ENCODE data around the gene GTF2IRD1.
"Not testable (repeated sequence)": the region's sequence is repeated elsewhere in the genome, so short reads cannot be mapped to it uniquely, and the experiment has no call there.

The GTF2IRD1 gene

GRCh38 chr7:74430409-74430808 is 23.3 kb upstream of the GTF2IRD1 start:
- not testable (repeated sequence) for DNase-seq (ENCODE audit: low read depth)

GRCh38 chr7:74430961-74431466 is 22.7 kb upstream of the GTF2IRD1 start:
- no peak for DNase-seq (ENCODE audit: low read depth)

DNA sequence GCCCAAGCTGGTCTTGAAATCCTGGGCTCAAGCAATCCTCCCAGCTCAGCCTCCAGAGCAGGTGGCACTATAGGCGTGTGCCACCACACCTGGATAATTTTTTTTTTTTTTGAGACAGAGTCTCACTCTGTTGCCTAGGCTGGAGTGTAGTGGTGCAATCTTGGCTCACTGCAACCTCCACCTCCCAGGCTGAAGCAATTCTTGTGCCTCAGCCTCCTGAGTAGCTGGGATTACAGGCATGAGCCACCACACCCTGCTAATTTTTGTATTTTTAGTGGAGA is 16.5 kb upstream of the GTF2IRD1 start:
- not testable (repeated sequence) for DNase-seq (ENCODE audit: low read depth)

DNA sequence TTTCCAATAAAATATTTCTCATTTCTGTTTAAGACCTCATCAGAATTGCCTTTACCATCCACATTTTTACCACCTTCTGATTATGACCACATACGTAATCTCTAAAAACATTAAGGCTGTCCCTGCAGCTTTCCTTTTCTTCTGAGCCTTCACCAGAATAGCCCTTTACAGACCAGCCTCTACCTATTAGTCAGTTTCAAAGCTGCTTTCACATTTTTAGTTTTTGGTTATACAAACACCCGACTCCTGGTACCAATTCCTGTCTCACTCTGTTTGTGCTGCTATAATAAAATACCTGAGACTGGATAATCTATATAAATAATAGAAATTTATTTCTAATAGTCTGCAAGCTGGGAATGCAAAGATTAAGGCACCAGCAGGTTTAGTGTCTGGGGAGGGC is 15.4 kb upstream of the GTF2IRD1 start:
- no peak for DNase-seq (ENCODE audit: low read depth)

- DNase-seq (ENCODE audit: low read depth), result no peak
Measured at GRCh38 chr7:74439541-74439940, 14.2 kb upstream of the GTF2IRD1 start.

DNA sequence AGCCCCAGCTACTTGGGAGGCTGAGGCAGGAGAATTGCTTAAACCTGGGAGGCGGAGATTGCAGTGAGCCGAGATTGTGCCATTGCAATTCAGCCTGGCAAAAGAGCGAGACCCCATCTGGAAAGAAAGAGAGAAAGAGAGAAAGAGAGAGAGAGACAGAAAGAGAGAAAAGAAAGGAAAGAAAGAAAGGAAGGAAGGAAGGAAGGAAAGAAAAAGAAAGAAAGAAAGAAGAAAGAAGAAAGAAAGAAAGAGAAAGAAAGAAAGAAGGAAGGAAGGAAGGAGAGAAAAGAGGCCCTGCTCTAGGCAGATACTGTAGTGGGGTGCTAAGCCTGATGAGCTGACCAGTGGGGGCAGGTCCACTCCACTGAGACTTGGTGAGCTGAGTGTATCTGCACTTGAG is 13.6 kb upstream of the GTF2IRD1 start:
- not testable (repeated sequence) for DNase-seq (ENCODE audit: low read depth)

DNA sequence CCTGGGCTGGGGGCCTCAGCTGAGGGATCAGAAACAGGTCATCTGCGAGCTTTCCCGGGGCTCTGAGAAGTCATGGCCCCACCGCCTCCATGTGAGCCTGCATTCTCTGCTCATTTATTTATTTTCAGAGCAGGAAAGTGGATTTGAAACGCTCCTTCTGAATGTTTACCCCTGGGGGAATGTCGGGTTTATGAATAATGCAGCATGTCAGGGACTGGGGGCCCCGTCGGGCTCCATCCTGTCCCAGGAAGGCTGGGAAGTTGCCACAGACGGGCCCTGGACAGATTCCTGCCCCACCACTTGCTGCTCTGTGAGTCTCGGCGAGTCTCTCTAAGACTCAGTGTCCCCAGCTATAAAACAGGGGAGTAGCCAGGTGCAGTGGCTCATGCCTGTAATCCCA is 11.9 kb upstream of the GTF2IRD1 start:
- no peak for DNase-seq (ENCODE audit: low read depth)

DNA sequence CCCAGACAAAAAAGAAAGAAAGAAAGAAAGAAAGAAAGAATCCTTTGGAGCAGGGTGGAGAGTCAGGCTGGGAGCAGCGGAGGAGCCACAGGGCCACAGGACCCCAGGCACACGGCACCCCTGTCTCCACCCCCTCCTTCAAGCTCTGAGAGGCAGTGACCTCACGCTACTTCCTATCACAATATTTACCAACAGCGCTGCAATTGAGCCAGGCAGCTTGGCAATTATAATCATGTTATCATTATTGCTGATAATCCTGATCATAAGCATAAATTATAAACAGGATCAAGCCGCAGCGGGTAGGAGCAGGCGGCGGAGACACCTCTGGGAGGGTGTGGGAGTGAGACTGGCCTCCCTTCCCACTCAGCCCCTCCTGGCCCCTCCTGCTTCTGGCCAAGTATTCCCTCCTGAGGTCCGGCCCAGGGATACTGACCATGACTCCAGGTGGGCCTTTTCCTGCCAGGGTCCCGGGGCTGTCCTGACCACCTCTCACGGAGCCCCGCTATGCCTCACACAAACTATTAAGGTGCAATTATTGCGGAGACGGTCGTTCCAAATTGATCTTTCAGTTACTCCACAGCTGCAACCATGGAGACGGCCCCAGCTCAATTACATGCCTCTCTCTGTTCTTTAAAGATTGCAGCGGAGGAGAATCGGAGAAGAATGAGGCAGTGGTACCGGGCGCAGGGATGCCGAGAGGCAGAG is 10.0 kb upstream of the GTF2IRD1 start:
- no peak for DNase-seq (ENCODE audit: low read depth)

DNA sequence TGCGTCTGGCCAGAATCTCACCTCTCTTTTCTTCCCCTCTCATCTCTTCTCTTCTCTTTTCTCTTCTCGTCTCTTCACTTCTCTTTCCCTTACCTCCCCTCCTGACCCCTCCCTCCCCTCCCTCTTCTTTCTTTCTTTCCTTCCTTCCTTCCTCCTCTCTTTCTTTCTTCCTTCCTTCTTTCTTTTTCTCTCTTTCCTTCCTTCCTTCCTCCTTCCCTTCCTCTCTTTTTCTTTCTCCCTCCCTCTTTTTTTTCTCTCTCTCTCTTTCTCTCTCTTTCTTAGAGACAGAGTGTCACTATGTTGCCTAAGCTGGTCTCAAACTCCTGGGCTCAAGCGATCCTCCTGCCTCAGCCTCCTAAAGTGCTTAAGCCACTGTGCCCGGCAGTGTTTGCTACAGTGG is 4.6 kb upstream of the GTF2IRD1 start:
- DNase-seq (ENCODE audit: low read depth), result no peak

- peak; percentile 56 for DNase-seq (ENCODE audit: low read depth)
Measured at GRCh38 chr7:74449809-74450397, 3.8 kb upstream of the GTF2IRD1 start.

DNA sequence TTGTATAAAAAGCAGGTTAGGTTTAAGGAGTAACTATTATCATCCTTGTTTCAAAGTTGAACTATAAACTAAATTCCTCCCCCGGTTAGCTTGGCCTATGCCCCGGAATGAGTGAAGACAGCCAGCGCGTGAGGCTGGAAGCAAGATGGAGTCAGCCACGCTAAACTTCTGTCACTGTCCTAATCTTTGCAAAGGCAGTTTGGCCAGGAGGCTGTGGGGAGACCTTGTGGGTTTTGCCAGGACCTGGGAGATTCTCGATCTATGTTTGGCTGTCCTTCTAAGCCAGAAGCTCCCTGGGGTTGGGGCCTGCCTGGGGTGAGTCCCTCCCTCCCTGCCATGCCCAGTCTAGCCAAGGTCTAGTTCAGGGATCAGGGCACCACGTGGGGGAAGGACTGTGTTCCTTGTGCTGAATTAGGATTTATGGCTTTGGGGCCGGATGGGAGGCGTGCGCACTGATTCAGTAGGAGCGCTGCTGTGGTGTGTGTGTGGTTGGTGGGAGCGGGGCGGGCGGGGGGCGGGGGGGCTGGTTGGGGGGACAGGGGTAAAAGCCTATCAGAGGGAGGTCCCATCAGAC is 871 bp upstream of the GTF2IRD1 start:
- no peak for DNase-seq (ENCODE audit: low read depth)

GRCh38 chr7:74454021-74454924 is 567 bp downstream of the GTF2IRD1 start:
- DNase-seq (ENCODE audit: low read depth), result no peak

- DNase-seq (ENCODE audit: low read depth), result no peak
Measured at GRCh38 chr7:74454925-74455288, 1.2 kb downstream of the GTF2IRD1 start.

DNA sequence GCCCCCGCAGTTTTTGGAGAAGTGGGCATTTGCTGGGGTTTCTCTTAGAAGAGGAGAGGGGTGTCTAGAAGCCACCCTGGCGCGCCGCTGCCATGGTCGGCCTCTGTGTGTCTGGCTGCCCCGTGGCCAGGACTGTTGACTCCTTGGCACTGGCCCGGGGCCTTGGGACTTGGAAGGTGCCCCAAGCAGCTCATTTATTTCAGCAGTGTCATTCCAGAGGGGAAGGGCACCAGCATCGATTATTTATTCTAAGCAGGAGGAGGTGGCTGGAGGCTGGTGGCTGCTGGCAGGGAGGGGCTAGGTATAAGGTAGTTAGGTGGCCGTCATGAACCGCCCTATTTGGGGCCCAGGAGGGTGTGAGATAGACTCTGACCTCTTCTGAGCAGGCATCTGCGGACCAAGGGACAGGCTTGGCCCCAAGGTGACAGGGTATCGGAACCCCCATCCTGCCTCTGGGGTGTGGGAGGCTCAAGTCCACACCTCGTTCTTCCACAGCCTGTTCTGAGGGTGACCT is 1.6 kb downstream of the GTF2IRD1 start:
- DNase-seq (ENCODE audit: low read depth), result no peak

GRCh38 chr7:74455928-74456327 is 2.2 kb downstream of the GTF2IRD1 start:
- no peak for DNase-seq (ENCODE audit: low read depth)

DNA sequence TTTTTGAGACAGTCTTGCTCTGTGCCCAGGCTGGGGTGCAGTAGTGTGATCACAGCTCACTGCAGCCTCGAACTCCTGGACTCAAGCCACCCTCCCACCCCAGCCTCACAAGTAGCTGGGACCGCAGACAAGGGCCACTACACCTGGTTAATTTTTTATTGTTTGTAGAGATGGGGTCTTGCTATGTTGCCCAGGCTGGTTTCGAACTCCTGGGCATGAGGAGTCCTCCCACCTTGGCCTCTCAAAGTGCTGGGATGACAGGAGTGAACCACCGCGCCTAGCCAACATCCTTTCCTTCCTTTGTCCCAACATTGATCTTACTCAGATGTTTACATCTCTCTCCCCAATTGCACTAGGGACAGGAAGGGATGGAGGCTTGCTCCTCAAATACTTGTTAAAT is 3.3 kb downstream of the GTF2IRD1 start:
- no peak for DNase-seq (ENCODE audit: low read depth)

- no peak for DNase-seq (ENCODE audit: low read depth)
Measured at GRCh38 chr7:74461970-74462706, 8.4 kb downstream of the GTF2IRD1 start.

DNA sequence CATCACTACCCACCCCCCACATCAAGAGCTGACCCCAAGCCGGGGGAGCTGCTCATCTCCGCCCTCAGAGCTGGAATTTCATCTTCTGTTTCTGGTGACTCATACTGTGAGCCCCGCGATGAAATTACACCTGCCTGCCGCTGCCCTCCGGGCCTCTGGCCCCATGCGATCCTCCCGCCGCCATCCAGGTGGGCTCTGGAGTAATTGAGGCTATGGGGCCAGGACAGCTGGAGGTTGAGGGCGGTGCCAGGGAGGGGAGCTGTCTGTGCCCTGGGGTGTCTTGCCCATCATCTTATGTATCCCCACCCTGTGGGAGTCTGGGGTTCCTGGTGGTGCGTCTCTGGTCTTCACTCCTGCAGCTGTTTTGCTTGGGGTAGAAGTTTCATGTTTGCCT is 9.0 kb downstream of the GTF2IRD1 start:
- no peak for DNase-seq (ENCODE audit: low read depth)

GRCh38 chr7:74464931-74465886 is 11.5 kb downstream of the GTF2IRD1 start:
- DNase-seq (ENCODE audit: low read depth), result no peak

DNA sequence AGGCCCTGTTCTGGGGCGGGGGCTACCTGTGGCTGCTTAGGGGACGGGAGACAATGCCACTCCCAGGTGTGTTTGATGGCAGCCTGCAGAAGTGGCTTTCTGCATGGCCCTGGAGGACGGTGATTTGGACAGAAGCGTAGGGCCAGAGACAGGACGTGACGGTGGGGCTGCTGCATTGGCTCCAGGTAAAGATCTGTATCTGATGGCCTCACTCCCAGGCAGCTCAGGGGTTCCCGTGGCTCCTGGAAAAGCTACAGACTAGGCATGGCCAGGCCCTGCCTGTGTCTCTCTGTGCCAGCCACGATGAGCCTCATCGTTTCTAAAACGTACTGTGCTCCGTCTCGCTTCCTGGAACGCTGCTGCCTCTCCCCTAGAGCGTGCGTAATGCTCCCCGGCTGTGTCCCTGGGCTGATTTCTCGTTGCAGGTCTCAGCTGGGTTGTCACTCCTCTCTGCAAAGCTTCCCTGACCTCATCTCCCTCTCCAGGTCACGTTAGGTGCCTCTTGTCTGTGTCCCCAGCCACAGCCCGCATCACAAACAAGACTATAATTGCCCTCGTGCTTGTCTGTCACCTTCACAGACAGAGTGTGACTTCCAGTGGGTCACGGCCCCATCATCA is 12.6 kb downstream of the GTF2IRD1 start:
- DNase-seq (ENCODE audit: low read depth), result no peak
